ENCODE results near the gene NLGN2. TPM values are rescaled to one million over a fixed set of nuclear protein-coding genes. Genes with fewer than 3 reads are reported as not detected.

Gene NLGN2
- total RNA-seq, 2 experiments from 2014 or later, result 2.0 to 3.5 TPM

DNA sequence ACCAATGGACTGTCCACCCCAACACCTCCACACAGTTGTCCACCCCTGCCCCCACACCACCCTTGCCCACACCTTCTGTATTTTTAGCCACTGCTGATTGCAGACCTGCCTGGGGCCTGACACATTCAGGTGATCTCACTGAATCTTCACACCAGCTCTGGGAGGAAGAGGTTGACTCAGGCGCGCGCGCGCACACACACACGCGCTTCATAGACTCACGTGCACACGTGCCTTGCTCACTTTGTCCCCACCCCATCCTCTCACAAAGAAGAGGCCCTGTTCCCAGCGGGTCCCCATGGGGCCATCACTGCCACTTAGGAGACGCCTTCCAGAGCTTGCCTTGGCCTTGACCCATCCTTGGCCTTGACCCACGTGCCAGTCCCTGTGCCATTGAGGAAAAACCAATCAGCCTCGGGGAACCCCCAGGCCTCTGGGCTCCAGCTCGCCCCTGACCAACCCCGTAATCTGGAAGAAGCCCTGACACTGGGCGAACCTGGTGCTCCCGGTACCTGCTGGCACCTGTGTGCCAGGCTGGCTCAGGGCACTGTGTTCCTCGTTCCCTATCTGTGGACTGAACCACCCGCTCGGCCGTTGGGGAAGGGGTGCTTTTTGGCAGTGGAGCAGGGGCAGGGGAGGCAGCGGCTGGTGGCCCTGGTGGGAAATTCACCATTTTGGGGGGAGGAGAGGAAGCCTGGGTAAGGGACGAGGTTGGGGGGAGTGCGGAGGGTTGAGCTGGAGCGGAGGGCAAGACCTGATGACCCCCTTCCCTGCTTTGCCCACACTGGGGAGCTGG is 3.2 kb downstream of the NLGN2 start:
- no peak for DNase-seq
- H3K27me3 Mint-ChIP-seq, result peaks cover 5% of the 10 kb centered on the region
- CTCF ChIA-PET, result interaction anchor here (1.4 kb wide), 1 partner anchor 26 kb away, joined by 4 read pairs; no protein-coding TSS in a partner anchor
- H3K4me1 Mint-ChIP-seq, result peaks cover 4% of the 10 kb centered on the region
- no peak for ATAC-seq
- H3K9me3 Mint-ChIP-seq (ENCODE audit: low read depth), result no peaks in the 10 kb centered on the region
- H3K27ac Mint-ChIP-seq, result no peak overlapping the region
- H3K36me3 Mint-ChIP-seq, result no peaks in the 10 kb centered on the region
- no peak overlapping the region for H3K4me3 Mint-ChIP-seq

DNA sequence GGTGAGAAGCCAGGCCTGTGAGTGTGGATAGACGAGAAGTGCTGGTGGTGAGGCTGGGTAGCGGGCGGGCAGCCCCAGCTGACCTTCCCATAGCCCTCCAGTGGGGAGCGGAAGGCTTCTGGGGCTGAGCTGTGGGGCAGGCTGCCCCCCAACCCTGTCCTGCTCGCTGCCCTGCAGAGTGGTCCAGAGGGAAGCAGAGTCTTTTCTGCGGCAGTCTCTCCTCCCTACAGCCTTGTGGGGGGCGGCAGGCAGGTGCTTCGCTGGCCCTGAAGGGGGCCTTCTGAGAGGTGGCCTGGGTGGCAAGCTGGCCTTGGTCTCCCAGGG is 3.7 kb downstream of the NLGN2 start:
- ATAC-seq, result no peak
- H3K9me3 Mint-ChIP-seq (ENCODE audit: low read depth), result no peaks in the 10 kb centered on the region

DNA sequence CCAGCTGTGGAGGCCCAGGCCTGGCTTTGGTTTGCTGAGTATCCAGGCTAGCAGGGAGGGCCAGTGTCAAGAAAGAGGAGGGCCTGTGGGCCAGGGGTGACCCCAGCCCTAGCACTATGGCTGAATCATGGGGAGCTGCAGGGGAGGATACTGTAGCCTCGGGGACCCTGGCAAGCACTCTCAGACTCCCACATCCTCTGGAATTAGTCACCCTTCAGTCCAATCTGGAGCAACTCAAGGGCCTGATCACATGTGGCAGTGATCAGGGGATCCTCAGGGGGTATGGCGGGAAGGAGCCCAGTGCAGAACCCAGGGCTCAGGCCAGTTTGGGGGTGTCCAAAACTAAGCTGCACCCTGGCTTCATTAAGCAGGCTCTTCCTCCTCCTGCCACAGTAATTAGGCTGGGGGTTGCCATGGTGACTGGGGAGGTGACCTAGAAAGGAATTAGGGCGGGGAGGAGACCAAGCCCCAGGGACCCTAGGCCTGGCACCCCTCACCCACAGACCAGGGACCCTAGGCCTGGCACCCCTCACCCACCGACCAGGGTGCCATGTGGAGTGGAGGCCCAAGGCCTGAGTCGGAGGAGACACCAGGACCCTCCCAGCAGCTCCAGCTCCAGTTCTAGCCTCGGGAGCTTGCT is 5.8 kb downstream of the NLGN2 start:
- Mint-ChIP-seq H3K4me3 (no peak overlapping the region), H3K4me1 (no peaks in the 10 kb centered on the region), H3K9me3 (ENCODE audit: low read depth) (no peaks in the 10 kb centered on the region), H3K27ac (no peak overlapping the region), H3K36me3 (no peaks in the 10 kb centered on the region), H3K27me3 (no peaks in the 10 kb centered on the region)
- DNase-seq (no peak), ATAC-seq (no peak)
- CTCF ChIA-PET, result interaction anchor here (1.2 to 1.5 kb wide), 2 partner anchors 10 to 12 kb away, joined by 3 to 4 read pairs; partner anchors contain the start of gene SPEM2

More for the DNA sequence above, 3.7 kb downstream of the NLGN2 start:
- H3K27ac Mint-ChIP-seq, result no peak overlapping the region
- H3K4me1 Mint-ChIP-seq, result peaks cover 4% of the 10 kb centered on the region
- no peaks in the 10 kb centered on the region for H3K27me3 Mint-ChIP-seq
- H3K36me3 Mint-ChIP-seq, result no peaks in the 10 kb centered on the region
- CTCF ChIA-PET, result no interaction called here
- no peak for DNase-seq
- no peak overlapping the region for H3K4me3 Mint-ChIP-seq

DNA sequence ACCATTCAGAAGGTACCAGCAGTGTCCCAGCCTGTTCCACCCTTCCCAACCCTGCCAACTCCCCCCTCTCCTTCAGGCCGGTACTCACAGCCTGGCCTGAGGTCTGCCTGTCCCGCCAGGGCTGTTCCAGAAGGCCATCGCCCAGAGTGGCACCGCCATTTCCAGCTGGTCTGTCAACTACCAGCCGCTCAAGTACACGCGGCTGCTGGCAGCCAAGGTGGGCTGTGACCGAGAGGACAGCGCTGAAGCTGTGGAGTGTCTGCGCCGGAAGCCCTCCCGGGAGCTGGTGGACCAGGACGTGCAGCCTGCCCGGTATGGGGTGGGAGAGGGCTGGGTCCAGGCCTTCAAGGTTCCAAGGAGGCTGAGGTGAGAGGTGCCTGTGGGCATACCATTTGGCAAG is 7.2 kb downstream of the NLGN2 start:
- ATAC-seq (no peak), DNase-seq (no peak)
- H3K27me3 Mint-ChIP-seq, result no peaks in the 10 kb centered on the region
- no peaks in the 10 kb centered on the region for H3K36me3 Mint-ChIP-seq
- H3K4me1 Mint-ChIP-seq, result no peaks in the 10 kb centered on the region
- no peak overlapping the region for H3K4me3 Mint-ChIP-seq
- H3K27ac Mint-ChIP-seq, result no peak overlapping the region
- H3K9me3 Mint-ChIP-seq (ENCODE audit: low read depth), result no peaks in the 10 kb centered on the region
- CTCF ChIA-PET, result interaction anchor here (2.1 kb wide), 1 partner anchor 59 kb away, joined by 7 read pairs; no protein-coding TSS in a partner anchor

DNA sequence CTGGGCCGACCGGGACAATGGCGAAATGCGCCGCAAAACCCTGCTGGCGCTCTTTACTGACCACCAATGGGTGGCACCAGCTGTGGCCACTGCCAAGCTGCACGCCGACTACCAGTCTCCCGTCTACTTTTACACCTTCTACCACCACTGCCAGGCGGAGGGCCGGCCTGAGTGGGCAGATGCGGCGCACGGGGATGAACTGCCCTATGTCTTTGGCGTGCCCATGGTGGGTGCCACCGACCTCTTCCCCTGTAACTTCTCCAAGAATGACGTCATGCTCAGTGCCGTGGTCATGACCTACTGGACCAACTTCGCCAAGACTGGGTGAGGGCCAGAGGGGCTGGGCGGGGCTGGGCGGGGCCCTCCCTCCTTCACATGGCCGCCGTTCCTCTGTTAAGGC is 8.1 kb downstream of the NLGN2 start:
- no peak for DNase-seq
- Mint-ChIP-seq H3K4me3 (no peak overlapping the region), H3K27me3 (no peaks in the 10 kb centered on the region), H3K9me3 (ENCODE audit: low read depth) (no peaks in the 10 kb centered on the region), H3K4me1 (no peaks in the 10 kb centered on the region), H3K36me3 (no peaks in the 10 kb centered on the region), H3K27ac (no peak overlapping the region)
- CTCF ChIA-PET, result interaction anchor here (2.1 kb wide), 1 partner anchor 60 kb away, joined by 7 read pairs; no protein-coding TSS in a partner anchor
- no peak for ATAC-seq

DNA sequence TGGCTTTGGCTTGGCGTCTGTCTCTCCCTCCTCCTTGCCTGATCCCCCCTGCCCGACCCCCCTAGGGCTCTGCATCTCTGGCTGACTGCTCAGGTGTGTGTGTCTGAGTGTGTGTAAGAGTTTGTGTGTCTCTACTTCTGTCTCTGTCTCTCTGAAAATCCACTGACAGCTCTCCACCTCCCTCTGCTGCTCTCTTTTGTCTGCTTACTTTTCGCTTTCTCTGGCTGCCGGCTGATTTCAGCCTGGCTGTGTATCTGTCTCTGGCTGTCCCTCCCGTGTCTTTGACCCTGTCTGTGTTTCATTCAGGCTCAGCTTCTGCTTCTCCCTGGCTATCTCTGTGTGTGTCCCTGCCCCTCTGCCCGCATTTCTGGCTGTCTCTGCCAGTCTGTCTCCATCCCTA is 8.7 kb downstream of the NLGN2 start:
- H3K4me1 Mint-ChIP-seq, result no peaks in the 10 kb centered on the region
- H3K9me3 Mint-ChIP-seq (ENCODE audit: low read depth), result no peaks in the 10 kb centered on the region
- CTCF ChIA-PET, result interaction anchor here (2.1 kb wide), 1 partner anchor 60 kb away, joined by 7 read pairs; no protein-coding TSS in a partner anchor
- no peaks in the 10 kb centered on the region for H3K27me3 Mint-ChIP-seq
- no peak for ATAC-seq
- no peak for DNase-seq
- no peak overlapping the region for H3K4me3 Mint-ChIP-seq
- no peak overlapping the region for H3K27ac Mint-ChIP-seq
- H3K36me3 Mint-ChIP-seq, result no peaks in the 10 kb centered on the region

DNA sequence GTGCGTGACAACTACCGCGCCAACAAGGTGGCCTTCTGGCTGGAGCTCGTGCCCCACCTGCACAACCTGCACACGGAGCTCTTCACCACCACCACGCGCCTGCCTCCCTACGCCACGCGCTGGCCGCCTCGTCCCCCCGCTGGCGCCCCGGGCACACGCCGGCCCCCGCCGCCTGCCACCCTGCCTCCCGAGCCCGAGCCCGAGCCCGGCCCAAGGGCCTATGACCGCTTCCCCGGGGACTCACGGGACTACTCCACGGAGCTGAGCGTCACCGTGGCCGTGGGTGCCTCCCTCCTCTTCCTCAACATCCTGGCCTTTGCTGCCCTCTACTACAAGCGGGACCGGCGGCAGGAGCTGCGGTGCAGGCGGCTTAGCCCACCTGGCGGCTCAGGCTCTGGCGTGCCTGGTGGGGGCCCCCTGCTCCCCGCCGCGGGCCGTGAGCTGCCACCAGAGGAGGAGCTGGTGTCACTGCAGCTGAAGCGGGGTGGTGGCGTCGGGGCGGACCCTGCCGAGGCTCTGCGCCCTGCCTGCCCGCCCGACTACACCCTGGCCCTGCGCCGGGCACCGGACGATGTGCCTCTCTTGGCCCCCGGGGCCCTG is 9.5 kb downstream of the NLGN2 start:
- CTCF ChIA-PET, result interaction anchor here (2.1 kb wide), 1 partner anchor 61 kb away, joined by 7 read pairs; no protein-coding TSS in a partner anchor
- DNase-seq (no peak), ATAC-seq (no peak)
- H3K4me1 Mint-ChIP-seq, result no peaks in the 10 kb centered on the region
- H3K36me3 Mint-ChIP-seq, result no peaks in the 10 kb centered on the region
- no peaks in the 10 kb centered on the region for H3K27me3 Mint-ChIP-seq
- H3K27ac Mint-ChIP-seq, result no peak overlapping the region
- H3K4me3 Mint-ChIP-seq, result no peak overlapping the region
- H3K9me3 Mint-ChIP-seq (ENCODE audit: low read depth), result no peaks in the 10 kb centered on the region

DNA sequence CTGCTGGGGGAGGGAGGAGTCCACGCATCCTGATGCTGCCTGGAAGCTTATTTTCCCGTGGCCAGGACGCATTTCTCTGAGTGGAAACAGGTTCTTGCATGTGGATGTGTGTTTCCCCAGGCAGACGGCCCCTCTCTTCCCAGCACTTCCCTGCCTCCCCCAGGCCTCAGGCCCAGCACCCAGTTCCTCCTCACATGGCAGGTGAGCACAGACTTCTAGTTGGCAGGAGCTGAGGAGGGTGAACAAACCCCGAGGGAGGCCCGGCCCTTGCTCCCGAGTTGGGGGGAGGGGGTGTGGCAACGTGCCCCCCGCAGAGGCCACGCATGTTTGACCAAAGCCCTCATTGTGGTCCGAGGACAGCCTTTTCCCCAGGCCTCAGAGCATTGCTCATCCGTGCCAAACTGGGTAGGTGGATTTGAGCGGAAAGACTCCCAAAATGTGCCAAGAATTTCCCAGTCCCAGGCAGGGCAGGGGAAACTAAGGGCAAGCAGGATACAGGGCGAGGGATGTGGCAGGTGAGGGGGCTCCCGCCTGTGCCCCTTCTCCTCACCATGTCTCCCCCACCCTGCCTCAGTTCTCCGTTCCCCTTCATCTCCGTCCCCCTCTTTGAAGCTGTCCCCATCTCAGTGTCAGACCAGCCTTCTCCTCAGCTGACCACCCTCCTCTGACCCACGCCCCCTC is 11.0 kb downstream of the NLGN2 start:
- H3K36me3 Mint-ChIP-seq, result no peaks in the 10 kb centered on the region
- CTCF ChIA-PET, result interaction anchor here (3.6 kb wide), 1 partner anchor 62 kb away, joined by 13 read pairs; no protein-coding TSS in a partner anchor
- ATAC-seq, result no peak
- no peak overlapping the region for H3K4me3 Mint-ChIP-seq
- no peaks in the 10 kb centered on the region for H3K27me3 Mint-ChIP-seq
- no peaks in the 10 kb centered on the region for H3K4me1 Mint-ChIP-seq
- H3K9me3 Mint-ChIP-seq (ENCODE audit: low read depth), result no peaks in the 10 kb centered on the region
- H3K27ac Mint-ChIP-seq, result no peak overlapping the region
- DNase-seq, result no peak

DNA sequence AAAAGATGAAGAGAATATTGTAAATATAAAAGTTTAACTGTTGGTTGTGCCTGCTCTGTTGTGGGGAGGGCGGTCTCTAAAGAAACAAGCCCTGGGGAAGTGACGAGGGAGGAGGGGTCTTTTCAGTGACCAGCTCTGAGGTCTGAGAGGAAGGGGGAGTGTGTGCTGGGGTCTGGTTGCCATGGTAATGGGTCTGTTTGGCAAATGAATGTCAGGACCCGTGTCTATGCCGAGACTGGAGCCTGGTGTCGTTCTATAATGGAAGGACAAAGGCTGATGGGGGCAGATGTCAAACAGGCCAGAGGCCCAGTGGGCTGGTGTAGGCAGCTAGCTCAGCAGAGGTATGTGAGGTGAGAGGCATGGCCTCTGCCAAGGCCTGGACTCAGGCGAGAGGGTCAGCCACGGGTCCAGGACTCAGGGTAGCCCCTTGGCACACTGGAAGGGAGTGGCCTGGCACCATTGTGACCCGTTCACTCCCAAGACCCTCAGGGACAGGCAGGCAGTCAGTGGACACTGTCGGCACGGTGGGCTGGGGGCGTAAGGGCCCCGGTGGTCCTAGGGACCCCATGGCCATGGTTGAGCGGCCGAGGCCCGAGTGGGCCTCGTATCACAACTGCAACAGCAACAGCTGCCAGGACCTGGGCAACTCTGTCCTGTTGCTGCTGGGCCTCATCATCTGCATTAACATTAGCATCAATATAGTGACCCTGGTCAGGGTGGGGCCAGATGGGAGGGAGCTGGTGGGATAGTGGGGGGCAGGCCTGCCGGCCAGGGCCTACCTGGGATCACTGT is 12.4 kb downstream of the NLGN2 start, which contains the start of gene SPEM1:
SPEM1 (plus strand) TSS at position 506 of the 792 bp plus-strand sequence; CDS start at position 567, 61 bp downstream.
- Mint-ChIP-seq H3K36me3 (no peaks in the 10 kb centered on the region), H3K9me3 (ENCODE audit: low read depth) (no peaks in the 10 kb centered on the region), H3K4me3 (no peak within 1 kb of the TSS), H3K27me3 (no peaks in the 10 kb centered on the region), H3K4me1 (no peaks in the 10 kb centered on the region), H3K27ac (no peak within 1 kb of the TSS)
- no peak for DNase-seq
- ATAC-seq, result no peak
- CTCF ChIA-PET, result interaction anchor here (1.1 to 3.6 kb wide), 3 partner anchors 17 to 64 kb away, joined by 3 to 13 read pairs (median 5); partner anchors contain the start of gene CHRNB1

DNA sequence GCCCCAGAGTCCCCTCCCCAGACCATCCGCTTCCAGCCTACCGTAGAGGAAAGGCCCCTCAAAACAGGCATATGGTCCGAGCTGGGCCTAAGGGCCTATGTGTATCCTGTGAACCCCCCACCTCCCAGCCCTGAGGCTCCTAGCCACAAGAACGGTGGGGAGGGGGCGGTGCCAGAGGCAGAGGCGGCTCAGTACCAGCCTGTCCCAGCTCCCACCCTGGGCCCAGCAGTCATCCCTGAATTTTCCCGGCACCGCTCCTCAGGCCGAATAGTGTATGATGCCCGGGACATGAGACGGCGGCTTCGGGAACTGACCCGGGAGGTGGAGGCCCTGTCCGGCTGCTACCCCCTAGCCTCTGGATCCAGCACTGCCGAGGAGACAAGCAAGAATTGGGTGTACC is 13.5 kb downstream of the NLGN2 start:
- no peak overlapping the region for H3K4me3 Mint-ChIP-seq
- no peak for ATAC-seq
- CTCF ChIA-PET, result interaction anchor here (1.1 to 3.6 kb wide), 4 partner anchors 16 to 124 kb away, joined by 3 to 13 read pairs (median 4); partner anchors contain the start of gene CHRNB1

DNA sequence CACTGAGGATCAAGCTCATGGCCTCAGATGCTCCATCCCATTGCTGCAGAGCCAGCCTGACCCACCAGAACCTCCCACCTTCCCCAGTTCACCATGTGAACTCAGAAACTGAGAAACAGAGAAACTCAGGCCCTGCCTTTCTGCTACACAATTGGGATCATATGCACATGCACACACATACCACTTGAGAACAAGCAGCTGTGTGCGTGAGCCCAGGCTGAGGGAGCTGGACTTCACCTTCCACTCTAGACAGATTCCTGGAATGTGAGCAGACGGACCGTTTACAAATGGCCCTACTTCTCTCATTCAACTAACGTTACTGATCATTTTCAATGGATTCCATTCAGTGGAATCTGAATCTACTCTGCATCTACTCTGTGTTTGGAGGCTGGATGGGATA is 16.0 kb downstream of the NLGN2 start:
- Mint-ChIP-seq H3K4me1 (no peaks in the 10 kb centered on the region), H3K4me3 (no peak overlapping the region), H3K27me3 (no peaks in the 10 kb centered on the region), H3K36me3 (no peaks in the 10 kb centered on the region), H3K27ac (no peak overlapping the region), H3K9me3 (ENCODE audit: low read depth) (no peaks in the 10 kb centered on the region)
- no peak for DNase-seq
- CTCF ChIA-PET, result interaction anchor here (0.7 to 1.5 kb wide), 4 partner anchors 11 to 166 kb away, joined by 3 to 5 read pairs (median 3); no protein-coding TSS in a partner anchor
- no peak for ATAC-seq

More for the DNA sequence above, 13.5 kb downstream of the NLGN2 start:
- Mint-ChIP-seq H3K36me3 (no peaks in the 10 kb centered on the region), H3K27me3 (no peaks in the 10 kb centered on the region), H3K9me3 (ENCODE audit: low read depth) (no peaks in the 10 kb centered on the region), H3K27ac (no peak overlapping the region), H3K4me1 (no peaks in the 10 kb centered on the region)
- no peak for DNase-seq

DNA sequence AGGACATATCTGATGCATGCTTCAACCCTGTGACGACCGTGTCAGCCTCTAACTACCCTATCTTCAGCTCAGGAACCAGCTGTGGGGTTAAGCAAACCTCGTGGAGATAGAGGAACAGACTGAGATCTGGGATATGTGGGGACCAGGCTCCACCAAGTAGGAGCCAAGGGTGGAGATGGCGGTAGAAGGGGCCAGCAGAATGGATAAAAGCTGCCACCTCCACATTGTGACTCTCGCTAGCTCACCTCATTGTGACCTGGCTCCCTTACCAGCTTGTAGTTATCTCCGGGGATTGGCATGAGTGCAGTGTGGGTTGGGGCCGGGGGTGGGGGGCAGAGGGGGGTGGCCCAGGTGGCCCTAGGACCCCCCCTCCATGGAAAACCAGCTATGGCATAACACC is 17.7 kb downstream of the NLGN2 start, which contains the start of gene SPEM2:
SPEM2 (plus strand) TSS at position 301 of the 400 bp plus-strand sequence; CDS start at position 374, 73 bp downstream.
- no peaks in the 10 kb centered on the region for H3K4me1 Mint-ChIP-seq
- DNase-seq (no peak), ATAC-seq (no peak)
- no peaks in the 10 kb centered on the region for H3K9me3 Mint-ChIP-seq (ENCODE audit: low read depth)
- H3K27ac Mint-ChIP-seq, result no peak within 1 kb of the TSS
- H3K27me3 Mint-ChIP-seq, result no peaks in the 10 kb centered on the region
- CTCF ChIA-PET, result interaction anchor here (1.1 kb wide), 1 partner anchor 12 kb away, joined by 4 read pairs; no protein-coding TSS in a partner anchor
- no peak within 1 kb of the TSS for H3K4me3 Mint-ChIP-seq
- no peaks in the 10 kb centered on the region for H3K36me3 Mint-ChIP-seq
